Amniotic epithelial cell (primary cell): ENCODE data around the gene NFIL3.
"Not testable (repeated sequence)": the region's sequence is repeated elsewhere in the genome, so short reads cannot be mapped to it uniquely, and the experiment has no call there.

ENCODE experiments used
- DNase-seq: peaks from one replicate; pipeline ENCODE4 v3.0.0-alpha.2; 2010; ENCODE audit warnings: low read depth

NFIL3 gene, protein sequence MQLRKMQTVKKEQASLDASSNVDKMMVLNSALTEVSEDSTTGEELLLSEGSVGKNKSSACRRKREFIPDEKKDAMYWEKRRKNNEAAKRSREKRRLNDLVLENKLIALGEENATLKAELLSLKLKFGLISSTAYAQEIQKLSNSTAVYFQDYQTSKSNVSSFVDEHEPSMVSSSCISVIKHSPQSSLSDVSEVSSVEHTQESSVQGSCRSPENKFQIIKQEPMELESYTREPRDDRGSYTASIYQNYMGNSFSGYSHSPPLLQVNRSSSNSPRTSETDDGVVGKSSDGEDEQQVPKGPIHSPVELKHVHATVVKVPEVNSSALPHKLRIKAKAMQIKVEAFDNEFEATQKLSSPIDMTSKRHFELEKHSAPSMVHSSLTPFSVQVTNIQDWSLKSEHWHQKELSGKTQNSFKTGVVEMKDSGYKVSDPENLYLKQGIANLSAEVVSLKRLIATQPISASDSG

DNA sequence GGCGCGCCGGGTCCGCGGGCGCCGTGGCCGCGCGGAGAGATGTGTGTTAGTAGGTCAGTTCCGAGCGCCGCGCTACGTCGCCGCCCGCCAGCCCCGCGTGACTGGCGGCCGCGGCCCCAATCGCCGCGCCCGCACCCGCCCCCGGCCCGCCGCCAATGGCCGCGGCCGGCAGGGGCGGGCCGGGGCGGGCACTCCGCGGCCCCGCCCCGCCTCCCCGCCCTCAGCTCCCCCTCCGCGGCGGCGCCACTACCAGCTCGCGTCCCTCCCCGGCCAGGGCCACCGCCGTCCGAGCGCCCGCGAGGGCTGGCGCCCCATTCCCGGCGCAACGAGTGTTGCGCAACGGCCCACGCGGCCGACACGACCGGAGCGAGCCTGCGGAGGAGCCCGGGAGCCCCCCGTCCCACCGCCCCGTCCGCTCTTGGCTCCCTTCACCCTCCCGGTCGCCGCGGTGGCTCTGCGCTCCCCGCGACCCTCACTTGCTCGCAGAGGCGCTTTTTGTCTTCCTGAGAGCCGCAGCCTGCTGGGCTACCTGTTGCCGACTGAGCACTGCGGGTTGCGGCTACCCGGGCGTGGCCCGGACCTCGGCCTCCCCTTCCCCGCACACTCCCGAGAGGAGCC is at the start of gene NFIL3:
Gene NFIL3 (minus strand): TSS at position 48 of the 618 bp plus-strand sequence. CDS start 13,098 bp downstream, outside the sequence.
- DNase-seq = peak; percentile 70

DNA sequence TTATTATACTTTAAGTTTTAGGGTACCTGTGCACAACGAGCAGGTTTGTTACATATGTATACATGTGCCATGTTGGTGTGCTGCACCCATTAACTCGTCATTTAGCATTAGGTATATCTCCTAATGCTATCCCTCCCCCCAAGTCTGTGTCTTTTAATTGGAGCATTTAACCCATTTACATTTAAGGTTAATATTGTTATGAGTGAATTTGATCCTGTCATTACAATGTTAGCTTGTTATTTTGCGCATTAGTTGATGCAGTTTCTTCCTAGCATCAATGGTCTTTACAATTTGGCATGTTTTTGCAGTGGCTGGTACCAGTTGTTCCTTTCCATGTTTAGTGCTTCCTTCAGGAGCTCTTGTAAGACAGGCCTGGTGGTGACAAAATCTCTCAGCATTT is 47.9 kb upstream of the NFIL3 start:
- not testable (repeated sequence) for DNase-seq

GRCh38 chr9:91465420-91465819 is 41.8 kb upstream of the NFIL3 start:
- DNase-seq = peak; percentile 58

DNA sequence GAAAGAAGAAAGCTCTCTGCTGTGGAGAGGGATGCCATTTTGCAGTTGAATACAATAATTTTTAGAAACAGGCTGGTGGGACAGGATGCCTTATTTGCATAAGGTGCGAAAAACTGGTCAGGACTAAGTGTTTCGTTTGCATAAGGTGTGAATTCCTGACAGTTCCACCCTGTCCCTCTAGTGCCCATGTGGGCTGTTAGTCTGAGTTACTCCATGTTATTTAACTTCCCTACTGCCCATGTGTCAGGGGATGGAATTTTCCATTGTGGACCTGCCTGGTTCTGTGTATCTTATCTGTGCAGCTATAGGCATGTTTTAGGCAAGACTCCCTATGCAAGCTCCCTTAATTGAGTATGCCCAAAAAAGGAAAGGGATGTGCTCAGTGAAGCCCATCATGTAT is 35.3 kb upstream of the NFIL3 start:
- no peak for DNase-seq

GRCh38 chr9:91452844-91453243 is 29.2 kb upstream of the NFIL3 start:
- DNase-seq = no peak

DNA sequence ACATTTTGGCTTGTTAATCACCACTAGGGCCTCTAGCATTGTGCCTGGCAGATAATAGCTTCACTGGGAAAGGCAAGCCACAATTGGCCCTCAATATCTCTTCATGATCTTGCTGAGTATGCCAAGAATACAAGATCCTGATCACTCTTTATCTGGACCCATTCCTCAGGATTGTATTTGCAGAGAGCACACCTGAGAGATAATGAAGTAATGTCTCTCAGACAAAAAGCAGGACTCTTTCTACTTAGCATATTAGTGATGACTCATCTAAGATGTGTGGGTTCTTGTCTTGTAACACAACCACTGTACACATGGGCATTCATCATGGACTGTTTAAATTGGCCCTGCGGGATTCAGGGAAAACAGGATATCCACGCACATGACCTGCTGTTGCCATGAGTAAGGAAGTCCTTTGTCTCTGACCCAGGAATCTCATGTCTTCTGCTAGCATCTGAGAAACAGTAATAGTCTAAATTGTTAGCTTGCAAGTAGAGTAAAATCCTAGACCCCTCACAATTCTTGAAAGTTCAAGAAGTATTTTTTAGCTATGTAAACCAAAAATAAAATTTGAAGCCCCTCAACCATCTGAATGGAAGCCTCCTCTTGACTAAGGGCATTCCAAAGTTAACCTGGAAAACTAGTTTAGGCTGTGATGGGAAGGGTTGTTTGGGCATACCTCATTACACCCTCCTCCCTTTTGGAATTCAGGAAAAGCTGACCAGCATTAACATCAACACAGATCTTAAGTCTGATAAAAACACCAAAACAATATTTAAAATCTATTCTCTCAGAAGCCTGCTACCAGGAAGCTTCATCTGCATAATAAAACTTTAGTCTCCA is 28.0 kb upstream of the NFIL3 start:
- DNase-seq = peak; percentile 68

DNA sequence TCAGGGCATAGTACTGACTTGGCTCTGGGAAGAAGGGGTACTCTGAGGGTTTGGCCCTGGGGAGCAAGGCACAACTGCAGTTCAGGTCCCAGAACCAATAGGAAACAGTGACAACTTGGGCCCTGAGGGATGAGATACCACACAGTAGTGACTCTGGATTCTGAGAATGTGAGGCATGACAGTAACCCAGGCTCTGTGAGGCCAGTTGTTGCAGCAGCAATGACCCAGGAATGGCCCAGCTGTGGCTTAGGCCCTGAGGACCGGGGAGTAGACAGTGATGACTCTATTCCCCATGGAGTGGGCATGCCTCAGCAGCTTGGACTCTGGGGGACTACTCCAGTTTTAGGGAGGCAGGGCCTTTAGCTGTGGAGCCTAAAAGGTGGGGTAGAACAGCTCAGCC is 21.5 kb upstream of the NFIL3 start:
- DNase-seq = no peak

GRCh38 chr9:91443994-91444392 is 20.4 kb upstream of the NFIL3 start:
- DNase-seq = no peak

DNA sequence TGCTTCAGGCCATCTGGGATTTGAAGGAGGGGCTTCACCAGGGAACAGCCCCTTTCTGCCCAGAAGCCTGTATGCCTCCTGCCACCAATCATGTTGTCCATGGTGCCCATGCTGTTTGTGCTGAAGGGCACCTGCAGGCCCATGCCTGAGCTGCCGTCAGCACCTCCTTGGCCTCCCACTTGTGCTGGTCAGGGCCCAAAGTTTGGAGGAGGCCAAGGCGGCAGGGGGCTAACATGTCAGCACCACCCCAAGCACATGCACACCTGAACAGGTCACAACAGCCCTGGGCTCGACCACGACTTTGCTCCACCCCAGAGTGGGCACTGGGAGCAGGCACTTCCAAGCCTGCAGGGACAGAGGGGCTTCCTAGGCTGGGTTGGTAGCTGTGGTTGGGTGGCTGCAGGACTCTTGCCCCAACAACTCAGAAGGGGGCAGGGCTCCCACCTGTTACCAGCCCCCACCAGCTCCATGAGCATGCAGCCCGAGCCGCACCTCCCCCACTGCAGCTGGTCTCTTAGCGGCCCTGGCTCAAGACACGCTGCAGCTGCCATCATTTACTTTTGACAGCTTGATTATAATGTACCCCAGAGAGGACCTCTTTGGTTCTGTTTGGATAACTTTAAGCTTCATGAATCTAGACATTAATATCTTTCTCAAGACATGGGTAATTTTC is 19.8 kb upstream of the NFIL3 start:
- no peak for DNase-seq

DNA sequence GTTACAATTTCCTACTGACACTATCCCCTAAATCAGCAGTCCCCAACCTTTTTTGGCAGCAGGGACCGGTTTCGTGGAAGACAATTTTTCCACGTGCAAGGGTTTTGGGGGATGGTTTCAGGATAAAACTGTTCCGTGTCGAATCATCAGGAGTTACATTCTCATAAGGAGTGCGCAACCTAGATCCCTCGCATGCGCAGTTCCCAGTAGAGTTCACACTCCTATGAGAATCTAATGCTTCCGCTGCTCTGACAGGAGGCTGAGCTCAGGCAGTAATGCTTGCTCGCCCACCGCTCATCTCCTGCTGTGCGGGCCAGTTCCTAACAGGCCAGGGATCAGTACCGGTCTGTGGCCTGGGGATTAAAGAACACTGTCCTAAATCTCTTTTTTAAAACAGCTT is 13.2 kb upstream of the NFIL3 start:
- DNase-seq = no peak

DNA sequence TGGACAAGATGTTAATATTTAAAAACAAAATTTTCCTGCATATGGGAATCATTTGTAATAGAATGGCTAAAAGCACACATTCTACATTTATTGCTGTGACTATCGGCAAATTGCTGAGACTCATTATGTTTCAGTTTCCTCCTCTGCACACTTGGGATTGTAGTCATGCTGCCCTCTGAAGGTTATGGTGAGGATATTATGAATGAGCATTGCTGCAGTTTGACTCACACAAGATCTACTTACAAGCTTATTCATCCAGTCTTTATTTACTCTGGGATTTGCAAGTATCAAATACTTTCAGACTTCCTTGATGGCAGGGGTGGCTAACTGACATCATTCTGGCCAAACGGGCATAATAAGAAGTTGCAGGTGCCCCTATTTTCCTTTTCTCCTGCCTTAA is 9.5 kb upstream of the NFIL3 start:
- DNase-seq = peak; percentile 95

- no peak for DNase-seq
These were observed 7.9 kb upstream of the NFIL3 start for GRCh38 chr9:91431485-91431884.

DNA sequence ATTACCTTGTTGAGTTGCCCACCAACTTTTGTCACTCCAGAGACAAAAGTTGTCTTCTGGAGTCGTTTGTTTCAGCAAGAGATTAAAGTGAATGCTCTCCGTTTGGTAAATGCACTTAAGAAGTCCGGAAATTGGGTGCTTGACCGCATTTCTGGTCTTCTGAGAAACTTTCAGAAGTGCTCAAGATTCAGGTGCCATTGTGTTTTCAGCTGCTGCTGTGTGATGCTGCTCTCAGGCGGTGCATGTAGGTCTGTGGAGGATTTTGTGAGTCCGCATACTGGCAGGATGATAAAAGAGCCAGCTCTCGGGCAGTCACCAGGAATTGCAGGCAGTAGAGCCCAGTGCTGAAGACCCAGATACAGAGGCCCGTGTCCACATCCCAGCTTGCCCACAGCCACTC is 5.9 kb upstream of the NFIL3 start:
- DNase-seq = no peak

- peak; percentile 97 for DNase-seq
These were observed 5.3 kb upstream of the NFIL3 start for GRCh38 chr9:91428927-91429351.

DNA sequence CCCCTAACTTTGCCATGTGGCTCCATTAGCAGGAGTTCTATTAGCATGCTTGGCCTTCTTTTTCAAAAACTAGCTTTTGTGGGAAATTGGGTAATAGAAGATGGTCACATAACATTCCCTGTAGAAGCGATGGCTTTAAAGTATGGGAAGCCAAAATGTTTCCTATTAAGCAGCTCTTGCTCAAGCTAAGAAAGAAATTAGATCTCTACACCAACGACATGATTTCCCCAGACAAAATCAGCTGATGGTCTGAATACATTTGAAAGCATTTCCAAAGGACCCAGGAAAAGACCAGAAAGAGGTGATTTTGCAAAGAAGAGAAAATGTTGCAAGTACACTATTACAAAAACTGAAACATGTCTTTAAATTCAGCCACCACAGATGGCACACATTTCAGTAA is 4.8 kb upstream of the NFIL3 start:
- DNase-seq = peak; percentile 66

DNA sequence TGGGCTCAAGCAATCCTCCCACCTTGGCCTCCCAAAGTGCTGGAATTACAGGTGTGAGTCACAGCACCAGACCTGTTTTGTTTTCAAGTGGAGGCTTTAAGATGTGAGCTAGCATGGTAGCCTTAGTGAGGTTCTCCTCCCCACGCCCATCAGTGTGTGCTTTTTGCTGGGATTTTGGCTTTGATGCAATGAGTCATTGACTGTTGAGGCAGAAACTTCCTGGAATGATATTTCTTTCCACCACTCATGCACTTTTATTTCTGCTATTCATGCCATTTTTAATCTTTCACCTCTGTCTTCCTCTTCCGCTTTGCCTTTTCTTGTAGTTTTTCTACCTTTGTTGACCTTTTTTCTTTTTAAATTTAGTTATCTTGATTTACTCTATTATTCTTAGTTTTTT is 4.2 kb upstream of the NFIL3 start:
- DNase-seq = peak; percentile 80

DNA sequence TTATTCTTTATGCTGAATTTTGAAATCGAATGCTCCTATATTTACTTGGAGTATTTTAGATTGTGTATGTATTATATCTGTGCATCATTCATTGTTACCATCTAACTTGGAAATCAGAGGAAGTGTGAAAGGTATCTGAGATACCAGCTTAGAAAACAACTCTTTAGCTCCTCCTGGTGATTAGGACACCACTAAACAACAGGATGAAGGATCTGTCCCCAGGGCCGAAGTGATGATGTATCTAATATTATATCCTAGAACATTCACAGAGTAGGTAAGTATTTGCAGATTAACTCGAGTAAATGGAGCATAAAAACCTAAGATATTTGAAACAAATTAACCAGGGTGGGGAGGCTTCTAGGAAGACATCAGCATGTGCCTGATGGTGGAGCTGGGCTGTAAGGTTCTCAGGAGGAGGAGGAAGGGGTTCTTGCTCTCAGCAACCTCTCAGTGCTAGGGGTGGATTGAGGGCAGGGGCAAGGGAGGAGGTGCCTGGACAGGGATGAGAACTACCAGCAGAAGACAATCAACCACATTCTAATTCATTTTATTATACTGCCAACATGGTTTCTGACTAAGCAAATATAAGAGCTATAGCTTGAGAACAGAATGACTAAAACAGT is 2.6 kb upstream of the NFIL3 start:
- DNase-seq = peak; percentile 49

- DNase-seq = peak; percentile 86
These were observed 1.6 kb upstream of the NFIL3 start for GRCh38 chr9:91425271-91425670.

GRCh38 chr9:91424403-91425176 is 958 bp upstream of the NFIL3 start:
- DNase-seq = peak; percentile 91
